GM12891 (cell line): ENCODE measurements around the gene MRPL27.

Experiments
- POLR2A ChIP-seq: IDR thresholded peaks from 2 replicates; pipeline ENCODE4 v1.6.1; 2011; ENCODE audit warnings: low read depth, low read length, control low read depth
- POLR2AphosphoS5 ChIP-seq: IDR thresholded peaks from 2 replicates; pipeline ENCODE4 v1.6.1; 2011; ENCODE audit warnings: low read depth, low read length, control low read depth
- TAF1 ChIP-seq: IDR thresholded peaks from 2 replicates; pipeline ENCODE4 v1.6.1; 2011; ENCODE audit warnings: low read depth, low read length, control low read depth

DNA sequence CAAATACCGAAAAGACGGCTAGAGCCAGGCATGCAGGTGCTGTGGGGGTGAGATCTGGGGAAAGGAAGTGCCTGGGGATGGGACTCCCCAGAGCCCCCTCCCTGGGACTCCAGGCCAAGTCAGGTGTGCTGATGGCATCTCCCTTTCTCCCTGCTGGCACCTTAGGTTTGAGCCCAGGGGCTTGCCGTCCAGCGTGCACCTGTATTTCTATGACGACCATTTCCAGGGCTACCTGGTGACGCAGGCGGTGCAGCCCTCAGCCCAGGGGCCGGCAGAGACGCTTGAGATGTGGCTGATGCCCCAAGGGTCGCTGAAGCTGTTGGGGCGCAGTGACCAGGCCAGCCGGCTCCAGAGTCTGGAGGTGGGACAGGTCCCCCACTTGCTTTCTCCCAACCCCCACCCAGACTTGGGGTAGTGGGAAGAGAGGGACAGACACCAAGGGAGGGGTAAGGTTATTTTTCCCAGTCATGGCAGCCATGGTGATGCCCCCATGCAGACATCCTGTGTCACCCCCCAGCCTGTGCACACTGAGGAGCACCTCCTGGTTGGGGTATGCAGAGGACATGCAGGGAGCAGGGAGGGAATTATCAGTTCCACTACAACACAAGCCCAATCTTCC is 16.0 kb downstream of the MRPL27 start:
- no peak for TF ChIP-seq POLR2AphosphoS5
- no peak for TF ChIP-seq POLR2A
- no peak for TF ChIP-seq TAF1
